A673 (cell line): Measurements from ENCODE around the gene FTHL17. TPM values are rescaled to one million over a fixed set of nuclear protein-coding genes. Genes with fewer than 3 reads are reported as not detected.

ENCODE experiments used
- BruUV-seq: library from RNA; stranded (reverse); fragments of 400-500 nt; replicated peaks from 2 replicates; lab custom pipeline; 2021; lab: Mats Ljungman, UMichigan
- CTCF ChIA-PET: fragments of 300-600 bp; sonication (Branson Sonifier 250); formaldehyde crosslinking; loops from one replicate; lab custom pipeline; 2022; ENCODE audit warnings: antibody characterized with exemption; lab: Charles Lee
- POLR2A ChIA-PET: fragments of 300-600 bp; sonication (Branson Sonifier 250); formaldehyde crosslinking; loops from one replicate; lab custom pipeline; 2022; ENCODE audit warnings: antibody characterized with exemption; ENCODE audit not compliant: low non-redundant PET; lab: Charles Lee
- DNase-seq: peaks from one replicate; pipeline ENCODE4 v3.0.0-alpha.2; 2015; ENCODE audit warnings: low spot score
- H3K27ac ChIP-seq: fragments of 200-600 bp; sonication (generic); 2 replicates; pipeline ENCODE4 v1.5.1; 2016; ENCODE audit warnings: mixed run types, low read depth, mild to moderate bottlenecking, mixed read lengths, antibody characterized with exemption, low read length; ENCODE audit not compliant: poor library complexity, severe bottlenecking
- H3K27me3 ChIP-seq: fragments of 200-600 bp; sonication (generic); replicated peaks from 2 replicates; pipeline ENCODE4 v1.6.1; 2017; ENCODE audit warnings: mixed run types, low read depth, mild to moderate bottlenecking, mixed read lengths, antibody characterized with exemption, low read length; ENCODE audit not compliant: insufficient read depth, poor library complexity
- H3K36me3 ChIP-seq: fragments of 200-600 bp; sonication (generic); 2 replicates; pipeline ENCODE4 v1.6.1; 2016; ENCODE audit warnings: mixed run types, mild to moderate bottlenecking, mixed read lengths, antibody characterized with exemption, low read length; ENCODE audit not compliant: insufficient read depth, poor library complexity, severe bottlenecking
- H3K4me1 ChIP-seq: fragments of 200-600 bp; sonication (generic); 2 replicates; pipeline ENCODE4 v1.6.1; 2017; ENCODE audit warnings: mixed run types, mild to moderate bottlenecking, mixed read lengths, antibody characterized with exemption, low read length; ENCODE audit not compliant: insufficient read depth, poor library complexity, severe bottlenecking
- H3K4me3 ChIP-seq: fragments of 200-600 bp; sonication (generic); 2 replicates; pipeline ENCODE4 v1.5.1; 2016; ENCODE audit warnings: low read depth, mixed run types, mild to moderate bottlenecking, mixed read lengths, low read length; ENCODE audit not compliant: poor library complexity, severe bottlenecking
- H3K9me3 ChIP-seq: fragments of 200-600 bp; sonication (generic); 2 replicates; pipeline ENCODE4 v1.6.1; 2016; ENCODE audit warnings: mixed run types, low read depth, mild to moderate bottlenecking, mixed read lengths, antibody characterized with exemption, low read length; ENCODE audit not compliant: poor library complexity, severe bottlenecking
- EZH2 ChIP-seq: fragments of 200-600 bp; sonication (generic); IDR thresholded peaks from 2 replicates; pipeline ENCODE4 v1.6.1; 2017; ENCODE audit warnings: borderline replicate concordance, low read depth, mild to moderate bottlenecking, mixed read lengths, antibody characterized with exemption, low read length; ENCODE audit not compliant: poor library complexity, severe bottlenecking
- intact Hi-C: fragments of 100-400 bp; cut with micrococcal nuclease; formaldehyde crosslinking; loops from one replicate; pipeline ENCODE4 v1.10.0; 2022; ENCODE audit not compliant: unreplicated experiment
- total RNA-seq: library from RNA; stranded (reverse); gene quantifications from 2 replicates; pipeline ENCODE4 v1.2.3, GENCODE V29; 2021
- TF ChIP-seq, protein P1 (sequence below): fragments of 300-800, 200-600 bp; sonication (generic); conservative IDR thresholded peaks from 2 replicates; pipeline ENCODE4 v1.5.1; 2017; ENCODE audit warnings: low read depth, mild to moderate bottlenecking, antibody characterized with exemption, low read length, moderate library complexity, mixed read lengths

Gene FTHL17
- total RNA-seq, 1 experiment from 2014 or later = not detected

DNA sequence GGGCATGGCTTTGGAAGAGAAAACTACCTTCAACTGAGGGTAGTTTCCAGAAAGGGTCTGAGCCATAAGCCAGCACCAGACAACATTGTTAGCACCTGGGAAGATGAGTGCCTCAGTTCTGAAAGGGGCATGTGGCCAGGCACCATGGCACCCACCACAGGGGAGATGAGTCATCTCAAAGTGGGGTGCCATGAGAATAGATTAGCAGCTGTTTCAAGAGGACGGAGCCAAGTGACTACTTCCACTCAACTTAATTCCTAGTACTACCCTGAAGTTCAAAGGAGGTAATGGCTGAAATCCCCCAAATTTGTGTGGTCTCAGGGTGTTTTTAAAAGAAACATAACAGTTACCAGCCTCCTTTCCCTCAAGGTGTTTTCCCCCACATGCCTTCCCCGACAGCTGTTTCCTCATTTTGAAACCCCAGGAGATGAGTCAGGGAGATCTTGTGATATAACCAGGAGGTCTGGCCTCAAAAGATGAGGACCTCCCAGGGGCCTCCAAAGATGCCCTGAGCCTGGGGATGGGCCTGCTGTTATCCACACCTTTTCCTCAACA is 27.8 kb upstream of the FTHL17 start:
- ChIA-PET CTCF (no interaction called here), POLR2A (no interaction called here)
- no peaks in the 10 kb centered on the region for H3K27me3 ChIP-seq
- no peak for DNase-seq
- no peaks in the 10 kb centered on the region for H3K4me1 ChIP-seq
- H3K27ac ChIP-seq = no peak overlapping the region
- intact Hi-C loops = no loop called here
- H3K9me3 ChIP-seq = no peaks in the 10 kb centered on the region
- no TSS peak for BruUV-seq
- no peak overlapping the region for H3K4me3 ChIP-seq
- TF ChIP-seq, protein P1, sequence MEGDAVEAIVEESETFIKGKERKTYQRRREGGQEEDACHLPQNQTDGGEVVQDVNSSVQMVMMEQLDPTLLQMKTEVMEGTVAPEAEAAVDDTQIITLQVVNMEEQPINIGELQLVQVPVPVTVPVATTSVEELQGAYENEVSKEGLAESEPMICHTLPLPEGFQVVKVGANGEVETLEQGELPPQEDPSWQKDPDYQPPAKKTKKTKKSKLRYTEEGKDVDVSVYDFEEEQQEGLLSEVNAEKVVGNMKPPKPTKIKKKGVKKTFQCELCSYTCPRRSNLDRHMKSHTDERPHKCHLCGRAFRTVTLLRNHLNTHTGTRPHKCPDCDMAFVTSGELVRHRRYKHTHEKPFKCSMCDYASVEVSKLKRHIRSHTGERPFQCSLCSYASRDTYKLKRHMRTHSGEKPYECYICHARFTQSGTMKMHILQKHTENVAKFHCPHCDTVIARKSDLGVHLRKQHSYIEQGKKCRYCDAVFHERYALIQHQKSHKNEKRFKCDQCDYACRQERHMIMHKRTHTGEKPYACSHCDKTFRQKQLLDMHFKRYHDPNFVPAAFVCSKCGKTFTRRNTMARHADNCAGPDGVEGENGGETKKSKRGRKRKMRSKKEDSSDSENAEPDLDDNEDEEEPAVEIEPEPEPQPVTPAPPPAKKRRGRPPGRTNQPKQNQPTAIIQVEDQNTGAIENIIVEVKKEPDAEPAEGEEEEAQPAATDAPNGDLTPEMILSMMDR = no peak
- no peaks in the 10 kb centered on the region for H3K36me3 ChIP-seq

- Histone ChIP-seq H3K27ac (no peak overlapping the region), H3K9me3 (no peaks in the 10 kb centered on the region), H3K36me3 (no peaks in the 10 kb centered on the region), H3K4me1 (no peaks in the 10 kb centered on the region), H3K4me3 (no peak overlapping the region), H3K27me3 (no peaks in the 10 kb centered on the region)
- BruUV-seq = no TSS peak
- TF ChIP-seq, protein P1 = no peak
- no peak for TF ChIP-seq EZH2
- CTCF ChIA-PET = no interaction called here
- POLR2A ChIA-PET = no interaction called here
- no peak for DNase-seq
- intact Hi-C loops = no loop called here
These were observed 26.2 kb upstream of the FTHL17 start for GRCh38 chrX:31098079-31098478.

GRCh38 chrX:31093639-31093975 is 21.8 kb upstream of the FTHL17 start:
- Histone ChIP-seq H3K36me3 (no peaks in the 10 kb centered on the region), H3K9me3 (no peaks in the 10 kb centered on the region), H3K27me3 (no peaks in the 10 kb centered on the region), H3K4me3 (no peak overlapping the region), H3K4me1 (no peaks in the 10 kb centered on the region), H3K27ac (no peak overlapping the region)
- TF ChIP-seq, protein P1 = no peak
- TF ChIP-seq EZH2 = no peak
- intact Hi-C loops = no loop called here
- BruUV-seq = no TSS peak
- CTCF ChIA-PET = no interaction called here
- DNase-seq = no peak
- POLR2A ChIA-PET = no interaction called here
